Measurements from ENCODE around the gene IKZF4.
"Not testable (repeated sequence)": the region's sequence is repeated elsewhere in the genome, so short reads cannot be mapped to it uniquely, and the experiment has no call there.

Gene IKZF4

GRCh38 chr12:56040151-56040550, 19.3 kb downstream of the IKZF4 start:
- no peak for DNase-seq (ENCODE audit: low read depth, low spot score)

GRCh38 chr12:56040963-56041551, 20.2 kb downstream of the IKZF4 start:
- DNase-seq (ENCODE audit: low read depth, low spot score): no peak

GRCh38 chr12:56041552-56042429, 20.9 kb downstream of the IKZF4 start, which contains the start of gene RPS26:
RPS26 (plus strand) TSS chr12:56041918; CDS start chr12:56042167, 249 bp downstream.
- DNase-seq (ENCODE audit: low read depth, low spot score): peak; percentile 75

GRCh38 chr12:56042430-56042813, 21.6 kb downstream of the IKZF4 start:
- not testable (repeated sequence) for DNase-seq (ENCODE audit: low read depth, low spot score)

GRCh38 chr12:56042843-56043242, 22.0 kb downstream of the IKZF4 start:
- DNase-seq (ENCODE audit: low read depth, low spot score): no peak

- no peak for DNase-seq (ENCODE audit: low read depth, low spot score)
These were observed 25.4 kb downstream of the IKZF4 start for GRCh38 chr12:56046027-56046780.

GRCh38 chr12:56053407-56053893, 32.6 kb downstream of the IKZF4 start:
- no peak for DNase-seq (ENCODE audit: low read depth, low spot score)

- not testable (repeated sequence) for DNase-seq (ENCODE audit: low read depth, low spot score)
These were observed 39.1 kb downstream of the IKZF4 start for GRCh38 chr12:56059964-56060363.

- no peak for DNase-seq (ENCODE audit: low read depth, low spot score)
These were observed 41.1 kb downstream of the IKZF4 start for GRCh38 chr12:56061982-56062381.

- no peak for DNase-seq (ENCODE audit: low read depth, low spot score)
These were observed 42.2 kb downstream of the IKZF4 start for GRCh38 chr12:56062996-56063395.

- no peak for DNase-seq (ENCODE audit: low read depth, low spot score)
These were observed 50.8 kb downstream of the IKZF4 start for GRCh38 chr12:56071648-56072047.

- no peak for DNase-seq (ENCODE audit: low read depth, low spot score)
These were observed 53.6 kb downstream of the IKZF4 start for GRCh38 chr12:56074396-56074795.

GRCh38 chr12:56077966-56078365, 57.1 kb downstream of the IKZF4 start:
- DNase-seq (ENCODE audit: low read depth, low spot score): not testable (repeated sequence)

- no peak for DNase-seq (ENCODE audit: low read depth, low spot score)
These were observed 57.6 kb downstream of the IKZF4 start for GRCh38 chr12:56078427-56078826.

- DNase-seq (ENCODE audit: low read depth, low spot score): peak; percentile 11
These were observed 58.3 kb downstream of the IKZF4 start for GRCh38 chr12:56078931-56079722.

GRCh38 chr12:56079723-56080555, 59.1 kb downstream of the IKZF4 start, which contains the start of gene ERBB3:
ERBB3 (plus strand) TSS chr12:56080165; CDS start chr12:56080301, 136 bp downstream.
- peak; percentile 11 for DNase-seq (ENCODE audit: low read depth, low spot score)

- no peak for DNase-seq (ENCODE audit: low read depth, low spot score)
These were observed 59.8 kb downstream of the IKZF4 start for GRCh38 chr12:56080556-56081138.

GRCh38 chr12:56081393-56082347, 60.8 kb downstream of the IKZF4 start:
- no peak for DNase-seq (ENCODE audit: low read depth, low spot score)

- DNase-seq (ENCODE audit: low read depth, low spot score): no peak
These were observed 61.5 kb downstream of the IKZF4 start for GRCh38 chr12:56082382-56082781.
